Forelimb muscle (tissue), 1 donor: Measurements from ENCODE around the gene IGFL1. TPM values are rescaled to one million over a fixed set of nuclear protein-coding genes. Genes with fewer than 3 reads are reported as not detected.
"Not testable (repeated sequence)": the region's sequence is repeated elsewhere in the genome, so short reads cannot be mapped to it uniquely, and the experiment has no call there.

Source experiments
- DNase-seq: peaks from one replicate; pipeline ENCODE4 v3.0.0-alpha.2; 2013; ENCODE audit warnings: low read depth
- polyA plus RNA-seq: library from polyadenylated mRNA; unstranded; fragments of 120-200 nt; gene quantifications from one replicate; pipeline ENCODE4 v1.2.1, GENCODE V29; 2013; ENCODE audit not compliant: insufficient read length

The IGFL1 gene
- polyA plus RNA-seq, 1 donor = not detected

DNA sequence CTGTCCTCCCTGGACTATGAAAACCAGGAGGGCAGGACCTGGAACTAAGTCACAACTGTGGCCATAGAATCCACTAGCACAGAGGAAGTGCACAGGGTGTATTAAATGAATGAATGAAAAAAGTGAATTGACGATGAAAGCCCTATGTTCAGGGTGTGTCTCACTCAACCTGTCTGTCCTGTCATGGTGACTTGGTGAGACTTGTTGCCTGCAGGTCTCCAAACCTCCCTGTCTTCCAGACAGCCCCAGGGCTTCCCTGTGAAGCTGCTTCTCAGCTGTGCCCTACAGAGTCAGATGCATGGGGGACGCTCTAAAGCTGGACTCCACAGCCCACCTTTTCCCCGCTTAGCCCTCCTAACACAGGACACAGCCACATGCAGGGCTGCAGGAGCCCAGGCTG is 4.8 kb upstream of the IGFL1 start:
- no peak for DNase-seq

DNA sequence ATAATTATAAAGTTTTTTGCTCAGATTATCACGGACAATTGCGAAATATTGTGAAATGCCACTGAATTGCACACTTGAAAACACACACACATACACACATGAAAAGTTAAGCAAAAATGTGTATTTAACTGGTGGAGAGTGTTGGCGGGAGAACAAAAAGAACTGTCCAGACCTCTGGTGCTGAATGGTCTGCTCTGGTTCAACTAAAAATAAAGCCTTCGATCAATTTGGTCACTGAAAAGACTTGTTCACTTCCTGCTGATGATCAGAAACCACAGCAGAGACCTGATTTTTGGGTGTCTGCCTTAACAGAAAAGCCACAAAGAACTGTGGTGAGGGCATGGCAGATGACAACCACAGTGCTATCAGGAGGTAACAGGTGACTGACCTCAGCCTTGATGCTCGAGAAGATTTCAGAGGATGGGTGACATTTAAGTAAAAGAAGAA is 4.0 kb upstream of the IGFL1 start:
- peak; percentile 16 for DNase-seq

DNA sequence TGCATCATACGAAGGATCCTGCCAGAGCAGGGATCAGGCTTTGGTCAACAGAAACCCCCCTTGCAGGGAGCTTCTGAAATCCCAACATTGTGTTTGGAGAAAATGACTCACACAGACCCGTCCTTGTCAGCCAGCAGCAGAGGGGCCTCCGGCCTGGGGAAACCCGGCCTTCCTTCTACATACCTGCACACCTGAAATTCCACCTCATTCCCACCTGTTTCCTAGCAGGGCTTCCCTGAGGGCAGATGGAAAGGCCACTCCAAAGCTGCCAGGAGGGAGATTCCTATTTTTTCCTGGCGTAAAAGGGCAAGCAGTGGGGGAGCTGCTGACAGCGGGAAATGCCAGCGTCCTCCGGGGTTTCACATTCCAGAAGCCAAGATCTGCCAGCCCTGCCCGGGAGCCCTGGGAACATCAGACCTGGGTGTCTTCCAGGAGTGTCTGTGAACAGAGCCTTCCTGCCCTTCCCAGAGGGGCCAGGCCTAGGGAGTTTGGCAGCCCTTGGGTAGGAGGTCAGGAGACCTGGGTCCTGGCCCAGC is 3.0 kb upstream of the IGFL1 start:
- DNase-seq = no peak

DNA sequence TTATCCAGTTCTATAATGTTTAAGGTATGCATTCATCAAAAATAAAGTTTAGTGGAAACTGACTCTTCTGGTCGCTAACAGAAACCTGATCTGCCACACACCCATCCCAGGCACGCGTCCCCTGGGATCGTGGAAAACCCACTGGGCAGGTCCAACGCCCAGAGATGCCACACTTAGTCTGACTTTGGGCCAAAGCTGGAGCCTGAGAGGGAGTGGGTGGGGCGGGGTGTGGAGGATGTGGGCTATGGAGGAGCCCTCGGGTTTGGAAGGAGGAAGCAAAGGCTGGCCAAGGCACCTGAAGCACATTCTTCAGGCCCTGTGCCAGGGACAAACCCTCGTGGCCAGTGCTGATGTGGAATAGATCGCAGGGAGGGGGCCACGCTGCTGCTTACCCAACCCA is 2.5 kb downstream of the IGFL1 start:
- DNase-seq = no peak

DNA sequence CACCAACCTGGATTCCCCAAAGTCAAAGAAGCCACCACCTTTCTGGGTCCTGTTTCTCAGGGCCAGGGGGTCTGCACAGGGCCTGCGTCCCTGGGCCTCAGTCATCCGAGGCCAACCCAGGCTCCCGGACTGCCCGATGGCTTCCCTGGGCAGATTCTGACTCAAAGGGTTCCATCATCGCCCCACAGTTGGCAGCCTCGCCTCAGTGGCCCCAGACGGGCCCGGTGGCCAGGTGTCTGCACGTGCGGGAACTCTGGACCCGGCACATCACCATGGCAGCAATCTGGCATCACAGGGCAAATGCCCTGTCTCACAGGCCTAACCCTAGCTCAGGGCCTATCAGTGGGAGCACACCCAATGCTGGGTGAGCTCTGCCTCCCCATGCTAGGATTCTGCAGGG is 2.9 kb downstream of the IGFL1 start:
- no peak for DNase-seq

DNA sequence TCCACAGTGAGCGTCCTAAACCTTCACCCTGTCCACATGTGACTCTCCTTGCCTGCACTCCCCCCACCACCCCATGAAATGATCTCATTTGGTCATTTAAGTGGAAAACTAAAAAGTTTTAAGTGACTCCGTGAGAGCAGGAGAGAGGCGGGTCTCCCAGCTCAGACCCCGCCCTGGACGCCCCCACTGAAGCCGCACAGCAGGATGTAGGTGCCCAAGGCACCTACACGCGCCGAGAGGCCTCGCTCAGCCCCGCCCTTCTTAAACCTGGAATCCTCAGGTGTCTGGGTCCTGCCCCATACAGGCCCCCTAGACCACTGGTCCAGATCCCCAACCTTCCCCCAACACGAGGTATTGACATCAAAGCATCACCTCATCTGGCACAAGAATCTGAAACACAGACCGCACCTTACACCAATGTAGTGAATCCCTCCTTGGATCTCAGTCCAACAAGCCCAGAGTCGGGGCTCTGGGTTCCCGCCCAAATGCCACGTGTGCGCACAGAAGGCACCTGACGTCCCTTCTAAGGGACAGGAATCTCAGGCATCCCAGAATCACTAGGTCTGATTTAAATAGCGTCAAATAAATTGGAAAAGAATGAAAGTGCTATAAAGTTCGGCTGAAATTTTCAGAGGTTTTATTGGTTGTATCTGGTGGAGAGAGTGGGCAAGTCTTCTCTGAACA is 3.5 kb downstream of the IGFL1 start:
- no peak for DNase-seq

DNA sequence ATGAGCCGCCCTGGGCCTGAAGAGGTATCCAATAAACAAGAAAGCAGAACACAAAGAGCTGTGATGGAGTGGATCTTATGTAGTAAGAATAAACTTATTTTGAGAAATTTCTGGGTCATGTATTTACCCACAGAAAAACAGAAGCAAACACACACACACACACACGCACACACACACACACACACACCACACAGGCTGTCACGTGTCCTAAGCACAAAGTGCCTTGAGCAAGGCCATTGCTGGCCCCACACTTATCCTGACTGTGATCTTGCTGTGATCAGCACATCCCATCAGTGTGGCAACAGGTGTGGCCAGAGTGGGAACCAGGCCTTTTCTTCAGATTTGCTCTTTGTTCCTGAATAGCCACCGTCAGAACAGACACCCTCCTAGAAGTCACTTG is 4.3 kb downstream of the IGFL1 start:
- DNase-seq = not testable (repeated sequence)

DNA sequence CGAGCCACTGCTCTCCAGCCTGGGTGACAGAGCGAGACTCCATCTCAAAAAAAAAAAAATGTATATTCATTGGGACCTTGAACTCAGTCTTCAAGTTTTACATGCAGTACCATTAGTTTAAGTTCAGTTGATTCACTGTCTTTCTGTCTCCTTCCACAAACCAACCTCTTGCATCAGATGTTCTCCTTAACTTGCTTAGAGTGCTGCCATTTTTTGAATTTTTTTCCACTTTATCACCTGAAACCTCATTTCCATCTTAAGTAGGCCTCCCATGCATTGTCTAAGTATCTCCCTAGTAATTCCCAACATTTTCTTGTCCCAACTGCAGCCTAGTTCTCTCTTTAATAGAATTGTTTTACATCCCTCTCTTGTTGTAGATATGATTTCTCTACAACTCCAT is 8.6 kb downstream of the IGFL1 start:
- not testable (repeated sequence) for DNase-seq

DNA sequence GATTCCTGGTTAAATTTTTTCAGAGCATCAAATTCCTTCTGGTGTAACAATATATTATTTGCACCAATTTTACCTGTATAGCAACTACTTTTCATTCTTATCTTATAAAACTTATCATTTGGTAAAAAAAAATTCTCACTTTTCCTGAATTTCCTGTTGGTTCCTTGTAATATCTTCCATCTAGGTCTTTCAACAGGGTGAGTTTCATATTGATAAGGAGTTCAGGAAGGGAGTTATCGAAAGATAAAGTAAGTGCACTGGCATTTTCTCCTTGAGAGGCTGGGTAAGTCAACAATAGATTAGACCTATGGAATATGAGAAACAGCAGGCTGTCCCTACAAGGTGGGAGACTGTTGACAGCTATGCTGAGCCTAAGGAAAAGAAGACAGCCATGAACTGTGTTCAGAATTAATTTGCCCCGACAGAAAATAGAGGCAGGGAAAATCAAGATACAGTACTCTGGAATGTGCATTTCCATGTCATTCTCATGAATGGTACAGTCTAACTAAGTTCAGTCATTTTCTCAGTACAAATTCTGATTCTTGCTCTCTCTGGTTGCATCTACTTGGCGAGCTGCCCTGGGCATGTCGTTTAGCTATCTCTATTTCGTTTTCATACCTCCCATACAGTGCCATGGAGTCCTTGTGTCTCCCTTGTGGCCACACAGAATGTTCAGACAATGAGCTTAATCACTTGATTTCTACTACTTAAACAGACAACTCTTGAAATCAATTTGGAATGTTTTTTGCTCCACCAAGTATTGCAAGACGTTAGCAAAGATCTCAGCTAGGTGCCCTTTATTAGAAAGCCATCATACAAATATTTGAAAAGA is 9.9 kb downstream of the IGFL1 start:
- DNase-seq = no peak

DNA sequence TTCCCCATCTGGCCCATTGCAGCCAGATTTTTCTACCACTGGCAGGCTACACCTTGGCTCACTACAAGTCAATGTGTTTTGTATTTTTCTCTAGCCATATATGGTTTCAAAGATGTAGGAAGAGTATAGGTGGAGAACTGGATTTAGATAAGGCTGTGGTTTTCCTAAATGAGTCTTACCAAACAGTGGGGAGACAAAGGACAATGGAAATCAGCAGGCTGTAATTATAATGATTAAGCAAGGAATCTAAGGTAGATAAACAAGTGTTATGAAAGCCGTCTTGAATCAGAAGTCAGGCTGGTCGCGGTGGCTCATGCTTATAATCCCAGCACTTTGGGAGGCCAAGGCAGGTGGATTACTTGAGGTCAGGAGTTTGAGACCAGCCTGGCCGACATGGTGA is 11.2 kb downstream of the IGFL1 start:
- no peak for DNase-seq

DNA sequence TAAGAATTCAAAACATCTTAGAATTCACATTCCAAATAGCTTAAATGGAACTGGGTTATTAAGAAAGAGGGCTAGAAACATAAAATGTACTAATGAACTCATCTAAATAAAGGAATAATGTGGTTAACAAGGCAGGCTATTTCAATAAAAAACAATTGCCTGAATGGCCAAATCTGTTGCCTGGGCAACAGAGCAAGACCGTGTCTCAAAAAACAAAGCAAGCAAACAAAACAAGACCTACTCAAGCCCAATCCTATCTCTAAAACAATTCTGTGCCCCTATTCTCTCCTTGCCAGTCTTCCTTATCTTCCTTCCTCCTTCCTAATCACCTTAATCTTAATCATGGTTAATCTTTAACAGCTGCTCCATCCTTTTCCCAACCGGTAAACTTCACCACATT is 12.1 kb downstream of the IGFL1 start:
- DNase-seq = no peak

DNA sequence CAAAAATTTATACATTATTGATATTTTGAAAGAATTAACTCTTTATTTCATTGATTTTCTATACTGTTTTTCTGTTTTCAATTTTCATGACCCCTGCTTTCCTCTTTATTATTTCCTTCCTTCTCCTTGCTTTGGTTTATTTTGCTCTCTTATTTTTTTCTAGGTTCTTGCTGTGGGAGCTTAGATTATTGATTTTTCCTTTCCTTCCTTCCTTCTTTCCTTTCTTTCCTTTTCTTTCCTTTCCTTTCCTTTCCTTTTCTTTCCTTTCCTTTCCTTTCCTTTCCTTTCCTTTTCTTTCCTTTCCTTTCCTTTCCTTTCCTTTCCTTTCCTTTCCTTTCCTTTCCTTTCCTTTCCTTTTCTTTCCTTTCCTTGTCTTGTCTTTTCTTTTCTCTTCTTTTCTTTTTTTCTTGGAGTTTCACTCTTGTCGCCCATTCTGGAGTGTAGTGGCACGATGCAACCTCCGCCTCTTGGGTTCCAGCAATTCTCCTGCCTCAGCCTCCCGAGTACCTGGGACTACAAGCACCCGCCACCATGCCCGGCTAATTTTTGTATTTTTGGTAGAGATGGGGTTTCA is 13.6 kb downstream of the IGFL1 start:
- DNase-seq = not testable (repeated sequence)

DNA sequence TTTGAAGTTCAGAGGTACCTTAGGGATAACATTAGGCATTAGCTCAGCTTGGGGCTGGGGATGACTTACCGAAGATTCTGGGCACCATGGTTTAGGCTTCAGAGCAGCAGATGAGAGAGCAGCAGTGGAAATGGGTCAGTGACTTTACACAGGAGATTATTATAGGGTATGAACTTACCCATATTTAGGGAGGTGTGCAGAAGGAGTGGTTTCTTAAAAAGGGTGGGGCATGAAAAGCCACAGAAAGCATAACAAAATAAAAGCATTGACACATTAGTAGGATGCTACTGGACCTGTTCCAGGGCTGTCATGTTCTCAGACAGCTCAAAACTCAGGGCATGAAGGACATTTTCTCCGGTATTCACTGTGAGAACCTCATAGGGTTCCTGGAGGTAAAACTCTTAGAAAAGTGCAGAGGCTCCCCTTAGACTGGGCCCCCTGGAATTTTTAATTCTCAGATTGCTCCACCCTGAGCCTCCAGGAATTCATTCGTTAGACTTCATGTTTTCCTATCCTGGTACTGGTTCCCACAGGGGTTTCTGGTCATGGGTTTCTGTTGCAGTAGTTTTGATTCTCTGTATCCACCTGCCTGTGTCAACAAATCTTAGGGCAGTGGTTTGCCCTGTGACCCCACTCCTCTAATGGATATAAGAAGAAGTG is 20.7 kb downstream of the IGFL1 start:
- DNase-seq = no peak

DNA sequence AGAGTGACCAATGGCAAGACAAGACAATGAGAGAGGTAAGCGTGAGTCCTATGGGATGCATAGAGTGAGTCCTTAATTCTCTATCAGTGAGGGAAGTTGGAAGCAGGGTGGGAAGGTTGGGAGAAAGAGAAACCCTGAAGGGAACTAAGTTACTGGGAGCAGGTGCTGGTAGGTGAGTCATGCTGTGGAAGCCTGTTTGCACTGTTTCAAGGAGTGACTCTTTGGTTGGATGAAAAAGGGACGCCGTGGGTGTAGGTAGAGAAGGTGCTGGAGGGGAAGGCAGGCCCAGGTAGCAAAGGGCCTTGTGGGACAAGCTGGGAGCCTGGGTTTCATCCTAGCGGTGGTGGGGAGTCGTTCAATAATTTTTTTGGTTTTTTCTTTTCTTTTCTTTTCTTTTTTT is 21.9 kb downstream of the IGFL1 start:
- no peak for DNase-seq

DNA sequence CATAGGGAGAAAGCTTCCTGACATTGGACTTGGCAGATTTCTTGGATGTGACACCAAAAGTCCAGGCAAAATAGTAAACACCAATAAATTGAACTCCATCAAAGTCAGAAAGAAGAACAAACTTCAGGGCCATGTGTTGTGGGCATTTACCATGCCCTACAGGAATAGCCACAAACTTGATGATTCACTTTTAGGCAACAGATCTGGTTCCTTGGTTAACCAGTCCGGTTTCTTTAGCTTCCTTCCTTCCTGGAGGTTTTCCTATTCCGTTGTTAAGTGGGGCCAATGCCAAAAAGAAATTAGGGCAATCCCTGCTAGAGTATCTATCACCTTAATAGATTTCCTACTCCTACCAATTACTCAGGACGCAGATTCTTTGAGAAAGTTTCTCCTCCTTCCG is 25.2 kb downstream of the IGFL1 start:
- DNase-seq = no peak

DNA sequence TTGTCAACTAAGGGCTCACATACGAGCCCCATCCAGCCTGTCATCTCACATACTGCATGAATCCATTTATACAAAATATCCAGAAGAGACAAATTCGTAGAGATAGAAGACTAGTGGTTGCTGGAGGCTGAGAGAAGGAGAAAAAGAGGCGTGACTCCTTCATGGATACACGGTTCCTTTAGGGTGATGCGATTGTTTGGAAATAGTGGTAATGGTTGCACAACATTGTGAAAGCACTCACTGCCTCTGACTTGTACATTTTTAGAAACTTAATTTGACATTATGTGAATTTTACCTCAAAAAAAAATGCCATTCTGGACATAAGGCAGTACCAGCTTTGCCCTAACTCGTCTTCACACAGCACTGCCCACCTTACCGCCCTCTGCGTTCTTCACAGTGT is 27.3 kb downstream of the IGFL1 start:
- no peak for DNase-seq

DNA sequence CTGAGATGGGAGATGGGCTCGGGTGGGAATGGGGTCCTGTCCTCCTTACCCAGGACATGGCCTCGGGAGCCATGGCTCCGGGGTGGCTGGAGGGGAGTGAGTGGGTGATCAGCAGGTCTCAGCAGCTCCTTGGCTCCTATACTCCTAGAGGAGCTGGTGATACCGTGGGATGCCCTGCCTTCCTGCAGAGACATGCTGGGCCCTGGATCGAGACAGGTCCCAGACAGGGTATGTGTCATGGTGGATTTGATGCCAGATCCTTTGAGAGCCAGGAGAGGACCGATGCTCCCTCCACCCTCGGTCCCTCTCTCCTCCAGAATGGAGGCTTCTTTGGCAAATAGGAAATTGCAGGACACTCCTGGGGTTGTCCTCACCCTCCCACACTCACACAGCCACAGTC is 32.0 kb downstream of the IGFL1 start:
- DNase-seq = not testable (repeated sequence)

DNA sequence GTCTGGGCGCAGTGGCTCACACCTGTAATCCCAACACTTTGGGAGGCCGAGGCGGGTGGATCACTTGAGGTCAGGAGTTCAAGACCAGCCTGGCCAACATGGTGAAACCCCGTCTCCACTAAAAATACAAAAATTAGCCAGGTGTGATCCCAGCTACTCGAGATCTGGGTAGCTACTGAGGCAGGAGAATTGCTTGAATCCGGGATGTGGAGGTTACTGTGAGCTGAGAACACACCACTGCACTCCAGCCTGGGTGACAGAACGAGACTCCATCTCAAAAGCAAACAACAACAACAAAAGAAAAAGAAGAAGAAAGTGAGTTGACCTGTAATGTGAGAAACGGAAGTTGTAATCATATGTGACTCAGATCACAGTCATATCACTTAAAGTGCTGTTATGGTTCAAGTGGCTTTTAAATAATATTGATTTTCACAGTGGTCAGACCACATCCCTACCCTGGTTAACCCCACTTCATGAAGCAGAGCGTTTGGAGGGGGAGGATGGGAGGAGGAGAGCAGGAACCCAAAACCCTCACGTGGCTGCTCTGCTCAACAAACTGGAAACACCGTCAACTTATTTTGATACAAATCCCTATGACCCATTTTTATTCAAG is 33.2 kb downstream of the IGFL1 start:
- not testable (repeated sequence) for DNase-seq

DNA sequence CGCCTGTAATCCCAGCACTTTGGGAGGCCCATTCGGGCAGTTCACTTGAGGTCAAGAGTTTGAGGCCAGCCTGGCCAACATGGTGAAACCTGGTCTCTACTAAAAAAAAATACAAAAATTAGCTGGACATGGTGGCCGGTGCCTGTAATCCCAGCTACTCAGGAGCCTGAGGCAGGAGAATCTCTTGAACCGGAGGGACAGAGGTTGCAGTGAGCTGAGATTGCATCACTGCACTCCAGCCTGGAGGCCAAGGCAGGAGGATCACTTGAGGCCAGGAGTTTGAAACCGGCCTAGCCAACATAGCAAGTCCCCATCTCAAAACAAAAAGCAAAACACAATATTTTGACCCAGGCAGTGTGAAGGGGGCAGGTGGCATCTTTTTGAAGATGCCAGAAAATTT is 35.3 kb downstream of the IGFL1 start:
- DNase-seq = not testable (repeated sequence)

DNA sequence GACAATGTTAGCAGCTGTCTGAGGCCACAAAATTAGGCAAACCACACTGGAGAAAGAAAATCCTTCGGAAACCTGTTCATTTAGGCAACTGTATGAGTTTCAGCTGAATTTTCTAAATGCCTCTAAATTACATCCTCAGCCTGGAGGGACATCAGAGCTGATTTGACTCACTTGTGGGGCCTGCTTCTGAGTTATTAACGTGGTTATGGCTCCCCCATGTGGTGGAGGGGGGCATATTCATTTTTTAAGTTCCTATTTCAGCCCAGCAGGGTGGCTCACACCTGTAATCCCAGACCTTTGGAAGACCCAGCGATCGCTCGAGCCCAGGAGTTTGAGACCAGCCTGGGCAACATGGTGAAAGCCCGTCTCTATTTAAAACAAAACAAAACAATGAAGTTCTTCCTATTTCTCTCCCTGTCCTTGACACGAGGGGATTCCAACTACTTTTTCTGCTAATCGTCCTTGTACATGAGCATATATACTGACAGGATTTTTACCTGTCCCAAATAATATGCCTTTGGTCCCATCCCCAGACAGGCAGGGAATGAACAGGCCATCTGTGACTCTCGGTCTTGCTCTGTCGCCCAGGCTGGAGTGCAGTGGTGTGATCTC is 35.8 kb downstream of the IGFL1 start:
- DNase-seq = peak; percentile 49

DNA sequence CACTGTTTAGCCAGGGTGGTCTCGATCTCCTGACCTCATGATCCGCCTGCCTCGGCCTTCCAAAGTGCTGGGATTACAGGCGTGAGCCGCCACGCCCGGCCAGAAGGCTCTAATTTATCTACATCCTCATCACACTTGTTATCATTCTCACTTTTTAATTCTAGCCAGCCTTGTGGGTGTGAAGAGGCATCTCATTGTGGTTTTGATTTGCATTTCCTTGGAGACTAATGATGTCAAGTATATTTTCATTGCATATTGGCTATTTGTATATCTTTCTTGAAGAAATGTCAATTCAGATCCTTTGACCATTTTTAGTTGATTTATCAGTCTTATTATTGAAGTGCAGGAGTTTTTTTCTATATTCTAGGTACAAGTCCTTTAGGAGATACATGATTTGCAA is 39.6 kb downstream of the IGFL1 start:
- DNase-seq = no peak
